HG02763 (cell line): Measurements from ENCODE around the gene PDYN.
A peak's percentile ranks its signal among the peaks of the same experiment; 100 is the strongest.

Source experiments
- ATAC-seq: cut with Tn5 transposase; IDR thresholded peaks from one replicate; pipeline ENCODE4 v1.9.1; 2021; ENCODE audit warnings: mild to moderate bottlenecking, moderate library complexity; ENCODE audit not compliant: unreplicated experiment

Gene PDYN

GRCh38 chr20:1995531-1996310 is 1.9 kb upstream of the PDYN start:
- ATAC-seq, result no peak

- no peak for ATAC-seq
These were observed 769 bp upstream of the PDYN start for GRCh38 chr20:1994627-1995026.

- no peak for ATAC-seq
These were observed 1.3 kb downstream of the PDYN start for GRCh38 chr20:1992359-1993110.

GRCh38 chr20:1987826-1988225 is 6.0 kb downstream of the PDYN start:
- no peak for ATAC-seq

GRCh38 chr20:1983301-1983700 is 10.6 kb downstream of the PDYN start:
- ATAC-seq, result no peak

- ATAC-seq, result no peak
These were observed 11.2 kb downstream of the PDYN start for GRCh38 chr20:1982686-1983085.

GRCh38 chr20:1979106-1979778 is 14.6 kb downstream of the PDYN start:
- no peak for ATAC-seq

- ATAC-seq, result no peak
These were observed 18.6 kb downstream of the PDYN start for GRCh38 chr20:1975291-1975690.

- ATAC-seq, result no peak
These were observed 20.0 kb downstream of the PDYN start for GRCh38 chr20:1973601-1974440.

- no peak for ATAC-seq
These were observed 21.8 kb downstream of the PDYN start for GRCh38 chr20:1971893-1972586.

GRCh38 chr20:1968964-1969363 is 24.9 kb downstream of the PDYN start:
- no peak for ATAC-seq

GRCh38 chr20:1965520-1966351 is 28.1 kb downstream of the PDYN start:
- peak; percentile 60 for ATAC-seq

GRCh38 chr20:1964659-1965405 is 29.0 kb downstream of the PDYN start:
- ATAC-seq, result no peak

GRCh38 chr20:1964061-1964460 is 29.8 kb downstream of the PDYN start:
- no peak for ATAC-seq

- no peak for ATAC-seq
These were observed 32.5 kb downstream of the PDYN start for GRCh38 chr20:1961374-1961773.

GRCh38 chr20:1959156-1959555 is 34.7 kb downstream of the PDYN start:
- ATAC-seq, result no peak

- no peak for ATAC-seq
These were observed 35.4 kb downstream of the PDYN start for GRCh38 chr20:1958426-1958825.

- ATAC-seq, result no peak
These were observed 38.6 kb downstream of the PDYN start for GRCh38 chr20:1955217-1955616.

- ATAC-seq, result no peak
These were observed 40.2 kb downstream of the PDYN start for GRCh38 chr20:1953621-1954020.
